Neural cell (in vitro differentiated cells): ENCODE measurements around the gene MKNK1. TPM values are rescaled to one million over a fixed set of nuclear protein-coding genes. Genes with fewer than 3 reads are reported as not detected.
A peak's percentile ranks its signal among the peaks of the same experiment; 100 is the strongest.

Experiments used
- H2AFZ ChIP-seq: fragments of 200-600, 300-800 bp; sonication (generic), shearing (Covaris generic); 2 replicates; pipeline ENCODE4 v1.6.0; 2014; ENCODE audit warnings: low read depth, mild to moderate bottlenecking, antibody characterized with exemption, low read length, moderate library complexity
- H3F3A ChIP-seq: fragments of 200-600 bp; shearing (Covaris generic); 2 replicates; pipeline ENCODE4 v1.6.1; 2016; ENCODE audit warnings: mild to moderate bottlenecking, moderate library complexity, mixed read lengths, antibody characterized with exemption, low read length; ENCODE audit not compliant: insufficient read depth, poor library complexity, severe bottlenecking
- H3K27ac ChIP-seq: fragments of 200-600, 300-800 bp; sonication (generic), shearing (Covaris generic); 2 replicates; pipeline ENCODE4 v1.5.1; 2014; ENCODE audit warnings: mild to moderate bottlenecking, low read length, moderate library complexity
- H3K27me3 ChIP-seq: fragments of 300-800, 200-600 bp; sonication (generic), shearing (Covaris generic); 2 replicates; pipeline ENCODE4 v1.6.0; 2014; ENCODE audit warnings: mild to moderate bottlenecking, low read depth, low read length, moderate library complexity; ENCODE audit not compliant: insufficient read depth
- H3K36me3 ChIP-seq: fragments of 300-800, 200-600 bp; sonication (generic), shearing (Covaris generic); 2 replicates; pipeline ENCODE4 v1.5.1; 2014; ENCODE audit warnings: mild to moderate bottlenecking, antibody characterized with exemption, low read length, moderate library complexity; ENCODE audit not compliant: insufficient read depth
- H3K4me2 ChIP-seq: fragments of 300-800, 200-600 bp; sonication (generic), shearing (Covaris generic); 2 replicates; pipeline ENCODE4 v1.6.0; 2014; ENCODE audit warnings: mild to moderate bottlenecking, low read length
- H3K4me3 ChIP-seq: fragments of 300-800, 200-600 bp; sonication (generic), shearing (Covaris generic); 2 replicates; pipeline ENCODE4 v1.5.1; 2014; ENCODE audit warnings: mild to moderate bottlenecking, low read length, moderate library complexity
- H3K79me2 ChIP-seq: fragments of 200-600 bp; shearing (Covaris generic); replicated peaks from 2 replicates; pipeline ENCODE4 v1.6.0; 2014; ENCODE audit warnings: mild to moderate bottlenecking, low read length, moderate library complexity; ENCODE audit not compliant: insufficient read depth
- H3K9ac ChIP-seq: fragments of 300-800, 200-600 bp; sonication (generic), shearing (Covaris generic); 2 replicates; pipeline ENCODE4 v1.6.1; 2016; ENCODE audit warnings: mild to moderate bottlenecking, low read length, mixed read lengths
- H3K9me2 ChIP-seq: fragments of 200-600 bp; shearing (Covaris generic); 2 replicates; pipeline ENCODE4 v1.6.1; 2016; ENCODE audit warnings: mild to moderate bottlenecking, low read length, mixed read lengths; ENCODE audit not compliant: insufficient read depth
- H3K9me3 ChIP-seq: fragments of 200-600, 300-800 bp; sonication (generic), shearing (Covaris generic); 2 replicates; pipeline ENCODE4 v1.6.1; 2016; ENCODE audit warnings: mild to moderate bottlenecking, mixed run types, low read length, moderate library complexity, mixed read lengths
- H4K20me1 ChIP-seq: fragments of 200-600 bp; shearing (Covaris generic); 2 replicates; pipeline ENCODE4 v1.6.1; 2016; ENCODE audit warnings: mild to moderate bottlenecking, mixed run types; ENCODE audit not compliant: insufficient read depth
- EP300 ChIP-seq: fragments of 450-650 bp; conservative IDR thresholded peaks from 2 replicates; pipeline ENCODE4 v1.6.1; 2014; ENCODE audit warnings: antibody characterized with exemption, mild to moderate bottlenecking, moderate library complexity; ENCODE audit not compliant: poor library complexity, severe bottlenecking
- MXI1 ChIP-seq: fragments of 450-650 bp; conservative IDR thresholded peaks from 2 replicates; pipeline ENCODE4 v1.6.1; 2014; ENCODE audit warnings: antibody characterized with exemption, mild to moderate bottlenecking; ENCODE audit not compliant: poor library complexity, severe bottlenecking
- RAD21 ChIP-seq: fragments of 450-650 bp; conservative IDR thresholded peaks from 2 replicates; pipeline ENCODE4 v1.6.1; 2014; ENCODE audit warnings: antibody characterized with exemption, mild to moderate bottlenecking, moderate library complexity
- polyA plus RNA-seq: library from polyadenylated mRNA; depleted of rRNA; stranded (reverse); fragments of >200 nt; gene quantifications from 2 replicates; pipeline ENCODE4 v1.2.3, GENCODE V29; 2014
- TF ChIP-seq, protein P1 (sequence below): IDR thresholded peaks from 2 replicates; pipeline ENCODE4 v1.6.1; 2012; ENCODE audit warnings: borderline replicate concordance
- TF ChIP-seq, protein P2 (sequence below): fragments of 450-650 bp; IDR thresholded peaks from 2 replicates; pipeline ENCODE4 v1.5.1; 2014; ENCODE audit warnings: antibody characterized with exemption, mild to moderate bottlenecking, moderate library complexity; ENCODE audit not compliant: poor library complexity, severe bottlenecking

Gene MKNK1
- polyA plus RNA-seq, 1 donor from 2014 or later, result 9.6 TPM

DNA sequence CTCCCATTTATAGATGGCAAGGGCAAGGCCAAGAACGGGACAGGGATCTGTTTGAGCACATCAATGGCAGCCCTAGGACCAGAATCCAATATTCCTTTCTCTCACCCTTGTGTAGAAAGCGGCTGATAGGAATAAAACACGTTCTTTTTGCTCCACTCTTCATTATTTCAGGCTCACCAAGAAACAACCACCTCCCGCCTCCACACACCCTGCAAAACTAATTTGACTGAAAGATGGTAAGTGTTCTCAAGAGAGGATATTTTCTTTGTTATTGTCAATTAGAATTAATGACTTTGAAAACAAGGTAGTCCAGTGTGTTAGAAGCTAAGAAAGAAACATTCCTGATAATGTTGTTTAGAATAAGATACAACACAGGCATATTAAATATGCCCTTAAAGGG lies 40.7 kb downstream of the MKNK1 start:
- H3K79me2 ChIP-seq, result no peaks in the 10 kb centered on the region
- H4K20me1 ChIP-seq, result no peaks in the 10 kb centered on the region
- no peaks in the 10 kb centered on the region for H3K9me2 ChIP-seq
- peaks cover 5% of the 10 kb centered on the region for H3K36me3 ChIP-seq
- TF ChIP-seq, protein P1, sequence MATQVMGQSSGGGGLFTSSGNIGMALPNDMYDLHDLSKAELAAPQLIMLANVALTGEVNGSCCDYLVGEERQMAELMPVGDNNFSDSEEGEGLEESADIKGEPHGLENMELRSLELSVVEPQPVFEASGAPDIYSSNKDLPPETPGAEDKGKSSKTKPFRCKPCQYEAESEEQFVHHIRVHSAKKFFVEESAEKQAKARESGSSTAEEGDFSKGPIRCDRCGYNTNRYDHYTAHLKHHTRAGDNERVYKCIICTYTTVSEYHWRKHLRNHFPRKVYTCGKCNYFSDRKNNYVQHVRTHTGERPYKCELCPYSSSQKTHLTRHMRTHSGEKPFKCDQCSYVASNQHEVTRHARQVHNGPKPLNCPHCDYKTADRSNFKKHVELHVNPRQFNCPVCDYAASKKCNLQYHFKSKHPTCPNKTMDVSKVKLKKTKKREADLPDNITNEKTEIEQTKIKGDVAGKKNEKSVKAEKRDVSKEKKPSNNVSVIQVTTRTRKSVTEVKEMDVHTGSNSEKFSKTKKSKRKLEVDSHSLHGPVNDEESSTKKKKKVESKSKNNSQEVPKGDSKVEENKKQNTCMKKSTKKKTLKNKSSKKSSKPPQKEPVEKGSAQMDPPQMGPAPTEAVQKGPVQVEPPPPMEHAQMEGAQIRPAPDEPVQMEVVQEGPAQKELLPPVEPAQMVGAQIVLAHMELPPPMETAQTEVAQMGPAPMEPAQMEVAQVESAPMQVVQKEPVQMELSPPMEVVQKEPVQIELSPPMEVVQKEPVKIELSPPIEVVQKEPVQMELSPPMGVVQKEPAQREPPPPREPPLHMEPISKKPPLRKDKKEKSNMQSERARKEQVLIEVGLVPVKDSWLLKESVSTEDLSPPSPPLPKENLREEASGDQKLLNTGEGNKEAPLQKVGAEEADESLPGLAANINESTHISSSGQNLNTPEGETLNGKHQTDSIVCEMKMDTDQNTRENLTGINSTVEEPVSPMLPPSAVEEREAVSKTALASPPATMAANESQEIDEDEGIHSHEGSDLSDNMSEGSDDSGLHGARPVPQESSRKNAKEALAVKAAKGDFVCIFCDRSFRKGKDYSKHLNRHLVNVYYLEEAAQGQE, result no peak
- TF ChIP-seq MXI1, result no peak
- H3F3A ChIP-seq, result no peaks in the 10 kb centered on the region
- no peak overlapping the region for H3K27ac ChIP-seq
- H3K4me2 ChIP-seq, result no peak overlapping the region
- no peak overlapping the region for H3K4me3 ChIP-seq
- no peaks in the 10 kb centered on the region for H3K27me3 ChIP-seq
- no peak overlapping the region for H3K9ac ChIP-seq
- H3K9me3 ChIP-seq, result peaks cover 6% of the 10 kb centered on the region
- H2AFZ ChIP-seq, result no peak overlapping the region

DNA sequence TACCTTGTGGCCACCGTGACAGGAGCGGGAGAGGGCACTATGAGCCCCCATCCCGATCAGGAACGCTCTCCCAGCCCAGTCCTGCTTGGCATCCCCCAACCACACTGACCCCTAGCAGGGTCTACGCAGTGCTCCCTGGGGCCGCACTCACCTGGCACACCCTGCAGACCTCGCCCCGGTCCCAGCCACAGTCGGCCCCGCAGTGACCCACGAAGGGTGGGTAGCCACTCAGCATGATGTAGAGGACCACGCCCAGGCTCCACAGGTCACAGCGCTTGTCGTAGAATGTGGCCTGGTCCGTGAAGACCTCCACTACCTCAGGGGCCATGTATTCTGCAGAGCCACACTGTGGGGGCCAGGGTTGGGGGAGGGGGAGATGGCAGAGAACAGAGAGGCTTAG lies 41.6 kb downstream of the MKNK1 start:
- Histone ChIP-seq H3K36me3 (peaks cover 5% of the 10 kb centered on the region), H3F3A (no peaks in the 10 kb centered on the region), H3K9ac (no peak overlapping the region), H2AFZ (no peak overlapping the region), H3K4me3 (no peak overlapping the region), H3K9me2 (no peaks in the 10 kb centered on the region), H3K27ac (no peak overlapping the region), H3K9me3 (peaks cover 6% of the 10 kb centered on the region), H3K27me3 (no peaks in the 10 kb centered on the region), H4K20me1 (no peaks in the 10 kb centered on the region), H3K79me2 (no peaks in the 10 kb centered on the region), H3K4me2 (no peak overlapping the region)
- TF ChIP-seq RAD21, result no peak
- TF ChIP-seq, protein P2, sequence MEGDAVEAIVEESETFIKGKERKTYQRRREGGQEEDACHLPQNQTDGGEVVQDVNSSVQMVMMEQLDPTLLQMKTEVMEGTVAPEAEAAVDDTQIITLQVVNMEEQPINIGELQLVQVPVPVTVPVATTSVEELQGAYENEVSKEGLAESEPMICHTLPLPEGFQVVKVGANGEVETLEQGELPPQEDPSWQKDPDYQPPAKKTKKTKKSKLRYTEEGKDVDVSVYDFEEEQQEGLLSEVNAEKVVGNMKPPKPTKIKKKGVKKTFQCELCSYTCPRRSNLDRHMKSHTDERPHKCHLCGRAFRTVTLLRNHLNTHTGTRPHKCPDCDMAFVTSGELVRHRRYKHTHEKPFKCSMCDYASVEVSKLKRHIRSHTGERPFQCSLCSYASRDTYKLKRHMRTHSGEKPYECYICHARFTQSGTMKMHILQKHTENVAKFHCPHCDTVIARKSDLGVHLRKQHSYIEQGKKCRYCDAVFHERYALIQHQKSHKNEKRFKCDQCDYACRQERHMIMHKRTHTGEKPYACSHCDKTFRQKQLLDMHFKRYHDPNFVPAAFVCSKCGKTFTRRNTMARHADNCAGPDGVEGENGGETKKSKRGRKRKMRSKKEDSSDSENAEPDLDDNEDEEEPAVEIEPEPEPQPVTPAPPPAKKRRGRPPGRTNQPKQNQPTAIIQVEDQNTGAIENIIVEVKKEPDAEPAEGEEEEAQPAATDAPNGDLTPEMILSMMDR, result no peak

DNA sequence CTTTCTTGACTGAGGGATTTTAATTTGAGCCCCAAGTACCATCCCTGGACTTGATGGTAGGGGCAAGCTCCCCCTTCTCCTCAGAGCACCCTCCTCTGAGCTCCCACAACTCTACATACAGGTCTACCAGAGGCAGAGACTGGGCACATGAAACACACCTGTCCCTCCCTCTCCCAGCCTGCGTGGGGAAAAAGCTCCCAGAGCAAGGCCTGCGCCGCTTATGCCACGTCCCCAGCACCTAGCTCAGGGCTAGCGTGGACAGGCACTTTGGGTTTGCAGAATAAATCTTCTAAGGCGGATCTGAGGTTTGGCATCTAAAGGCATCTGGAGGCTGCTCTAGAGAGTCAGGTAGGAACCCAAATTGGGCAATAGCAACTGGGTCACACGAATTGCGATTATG lies 45.1 kb downstream of the MKNK1 start:
- Histone ChIP-seq H4K20me1 (no peaks in the 10 kb centered on the region), H2AFZ (peak overlapping the region; percentile 65), H3K9ac (peak overlapping the region; percentile 68), H3K27ac (peak overlapping the region; percentile 94), H3F3A (no peaks in the 10 kb centered on the region), H3K27me3 (no peaks in the 10 kb centered on the region), H3K36me3 (no peaks in the 10 kb centered on the region), H3K9me3 (no peaks in the 10 kb centered on the region), H3K79me2 (no peaks in the 10 kb centered on the region), H3K9me2 (no peaks in the 10 kb centered on the region), H3K4me2 (no peak overlapping the region), H3K4me3 (peak overlapping the region; percentile 43)
- no peak for TF ChIP-seq EP300
- TF ChIP-seq, protein P1, result no peak
- no peak for TF ChIP-seq MXI1
- TF ChIP-seq RAD21, result no peak
